Sigmoid colon (tissue), 4 donors: ENCODE results near the gene PAXX.

Experiments used
- CTCF ChIP-seq, 4 experiments: fragments of 450-650 bp in 3 of 4; fragments of 200-600 bp in 1 of 4; IDR thresholded peaks; one replicate each; pipeline ENCODE4 v1.5.1; 2016 to 2019; ENCODE audit warnings: antibody characterized with exemption in 4 of 4, mild to moderate bottlenecking in 3 of 4, moderate library complexity in 2 of 4
- EP300 ChIP-seq, 4 donors: sonication (generic); formaldehyde crosslinking; IDR thresholded peaks; one replicate each; pipeline ENCODE4 v1.6.1; 2017; ENCODE audit warnings: antibody characterized with exemption in 4 of 4
- POLR2A ChIP-seq, 2 donors: fragments of 450-650 bp; IDR thresholded peaks; one replicate each; pipeline ENCODE4 v1.6.1; 2016; ENCODE audit warnings: antibody characterized with exemption in 2 of 2, mild to moderate bottlenecking in 2 of 2, moderate library complexity in 2 of 2

DNA sequence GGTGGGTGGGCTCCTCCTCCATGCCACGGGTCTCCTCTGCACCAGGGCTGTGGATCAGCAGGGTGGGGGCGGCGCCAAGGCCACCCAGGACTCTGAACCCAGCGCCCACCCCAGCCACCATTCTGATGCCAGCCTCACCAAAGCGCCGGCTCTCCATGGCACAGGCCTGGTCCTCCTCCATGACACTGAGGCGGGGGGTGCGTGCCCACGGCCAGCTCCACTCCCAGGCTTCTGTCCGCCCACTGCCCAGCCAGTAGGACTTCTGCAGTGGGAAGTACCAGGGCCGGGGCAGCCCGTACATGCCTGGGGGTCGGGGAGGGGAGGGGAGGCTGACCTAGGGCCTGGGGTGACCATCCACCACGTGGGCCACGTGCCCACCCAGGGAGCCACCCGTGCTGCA is 24.2 kb downstream of the PAXX start:
- no peak for TF ChIP-seq CTCF (IDR thresholded peaks at IDR 0.05)
- TF ChIP-seq EP300 (IDR thresholded peaks at IDR 0.05): no peak
- no peak for TF ChIP-seq POLR2A (IDR thresholded peaks at IDR 0.05)
